CD4-positive, alpha-beta T cell treated with Interleukin-6 at 100 ng/mL for 8 hours (primary cell): ENCODE measurements around the gene TMED10.
A peak's percentile ranks its signal among the peaks of the same experiment; 100 is the strongest.

Source experiments
- DNase-seq: peaks from one replicate; pipeline ENCODE4 v3.0.0-alpha.2; 2020; ENCODE audit warnings: mixed read lengths, low spot score

TMED10 gene

GRCh38 chr14:75176142-75176820 lies at the start of gene TMED10:
TMED10 (minus strand) TSS chr14:75176612; CDS start chr14:75176579, 33 bp downstream.
- DNase-seq = peak; percentile 87

- DNase-seq = no peak
These were observed 48.1 kb upstream of the TMED10 start for GRCh38 chr14:75224561-75224960.

GRCh38 chr14:75223664-75224154 lies 47.3 kb upstream of the TMED10 start:
- no peak for DNase-seq

GRCh38 chr14:75222208-75222701 lies 45.8 kb upstream of the TMED10 start:
- DNase-seq = no peak

- DNase-seq = no peak
These were observed 45.4 kb upstream of the TMED10 start for GRCh38 chr14:75221797-75222196.

GRCh38 chr14:75220156-75220555 lies 43.7 kb upstream of the TMED10 start:
- DNase-seq = no peak

- DNase-seq = no peak
These were observed 41.2 kb upstream of the TMED10 start for GRCh38 chr14:75217508-75218206.

GRCh38 chr14:75216427-75217006 lies 40.1 kb upstream of the TMED10 start:
- DNase-seq = no peak

GRCh38 chr14:75215520-75215919 lies 39.1 kb upstream of the TMED10 start:
- DNase-seq = no peak

GRCh38 chr14:75214558-75214957 lies 38.1 kb upstream of the TMED10 start:
- no peak for DNase-seq

- DNase-seq = no peak
These were observed 36.8 kb upstream of the TMED10 start for GRCh38 chr14:75213172-75213571.

GRCh38 chr14:75208843-75209242 lies 32.4 kb upstream of the TMED10 start:
- DNase-seq = no peak

- DNase-seq = no peak
These were observed 29.8 kb upstream of the TMED10 start for GRCh38 chr14:75206190-75206589.

GRCh38 chr14:75205591-75205990 lies 29.2 kb upstream of the TMED10 start:
- DNase-seq = peak; percentile 8

GRCh38 chr14:75204116-75204515 lies 27.7 kb upstream of the TMED10 start:
- no peak for DNase-seq

GRCh38 chr14:75202657-75203056 lies 26.2 kb upstream of the TMED10 start:
- no peak for DNase-seq

- no peak for DNase-seq
These were observed 24.7 kb upstream of the TMED10 start for GRCh38 chr14:75201087-75201486.

- DNase-seq = no peak
These were observed 24.0 kb upstream of the TMED10 start for GRCh38 chr14:75200451-75200850.

- DNase-seq = no peak
These were observed 22.0 kb upstream of the TMED10 start for GRCh38 chr14:75198291-75198933.

GRCh38 chr14:75197338-75197737 lies 20.9 kb upstream of the TMED10 start:
- no peak for DNase-seq

GRCh38 chr14:75196468-75196867 lies 20.1 kb upstream of the TMED10 start:
- no peak for DNase-seq

- DNase-seq = no peak
These were observed 19.7 kb upstream of the TMED10 start for GRCh38 chr14:75196064-75196463.
